Spleen (tissue), 7 donors: ENCODE measurements around the gene C19orf44.
"Not testable (repeated sequence)": the region's sequence is repeated elsewhere in the genome, so short reads cannot be mapped to it uniquely, and the experiment has no call there.

Source experiments
- CTCF ChIP-seq, 11 experiments: fragments of 200-600 bp in 7 of 11; fragments of 450-650 bp in 4 of 11; sonication (generic) in 4 of 11; IDR thresholded peaks in 8 of 11; conservative IDR thresholded peaks in 3 of 11; 1 replicate in 7 of 11; 2 replicates in 4 of 11; pipeline versions ENCODE4 v1.4.0 to v1.8.0; 2016 to 2021; ENCODE audit warnings: antibody characterized with exemption in 11 of 11, inconsistent platforms in 4 of 11, mild to moderate bottlenecking in 1 of 11
- POLR2A ChIP-seq, 3 donors: fragments of 450-650 bp; IDR thresholded peaks; one replicate each; pipeline ENCODE4 v1.5.1; 2017; ENCODE audit warnings: antibody characterized with exemption in 3 of 3, mild to moderate bottlenecking in 1 of 3
- POLR2AphosphoS5 ChIP-seq, 3 donors: sonication (generic); formaldehyde crosslinking; IDR thresholded peaks; one replicate each; pipeline ENCODE4 v1.5.1; 2017; ENCODE audit warnings: antibody characterized with exemption in 3 of 3
- donor health status: DM: no; HTN: no; CAD: no; lungs with moderate emphysema.
- donor health status: DM: no; HTN: no; CAD: no.
- donor health status: DM: no; HTN: no; CAD: no.

GRCh38 chr19:16506161-16506560 lies 10.0 kb downstream of the C19orf44 start:
- not testable (repeated sequence) for TF ChIP-seq POLR2AphosphoS5 (IDR thresholded peaks at IDR 0.05); POLR2A (IDR thresholded peaks at IDR 0.05); CTCF (IDR thresholded peaks at IDR 0.05 in 8 of 11, conservative IDR thresholded peaks at IDR 0.05 in 3 of 11)
